Hepatocyte (in vitro differentiated cells): ENCODE data around the gene CCL23.

ENCODE experiments used
- CTCF ChIP-seq: fragments of 200-600 bp; sonication (generic); IDR thresholded peaks from 2 replicates; pipeline ENCODE4 v1.5.1; 2016; ENCODE audit warnings: antibody characterized with exemption, mild to moderate bottlenecking; ENCODE audit not compliant: poor library complexity
- EZH2phosphoT487 ChIP-seq: fragments of 200-600 bp; sonication (generic); IDR thresholded peaks from one replicate; pipeline ENCODE4 v1.6.1; 2018; ENCODE audit warnings: antibody characterized with exemption, mild to moderate bottlenecking, low read depth, moderate library complexity; ENCODE audit not compliant: unreplicated experiment, severe bottlenecking

GRCh38 chr17:36019423-36019822 lies 1.7 kb upstream of the CCL23 start:
- TF ChIP-seq CTCF (no peak), EZH2phosphoT487 (no peak)
